HepG2 (cell line): Measurements from ENCODE around the gene ABCG1. TPM values are rescaled to one million over a fixed set of nuclear protein-coding genes. Genes with fewer than 3 reads are reported as not detected.

ENCODE experiments used
- ADNP ChIP-seq: sonication (generic); formaldehyde crosslinking; IDR thresholded peaks from 2 replicates; pipeline ENCODE4 v1.4.0; 2020; ENCODE audit warnings: missing genetic modification reagents
- CENPX ChIP-seq: sonication (generic); formaldehyde crosslinking; IDR thresholded peaks from 2 replicates; pipeline ENCODE4 v1.9.0; 2021; ENCODE audit warnings: mild to moderate bottlenecking, missing genetic modification reagents, moderate library complexity
- EEA1 ChIP-seq: sonication (generic); formaldehyde crosslinking; IDR thresholded peaks from 2 replicates; pipeline ENCODE4 v1.5.1; 2020; ENCODE audit warnings: mild to moderate bottlenecking, missing genetic modification reagents, borderline replicate concordance
- EP300 ChIP-seq, 3 experiments: sonication (generic) in 1 of 3; formaldehyde crosslinking in 1 of 3; IDR thresholded peaks; 2 replicates each; pipeline versions ENCODE4 v1.5.1 to v1.6.1; 2011 to 2020; ENCODE audit warnings: low read depth in 2 of 3, low read length in 2 of 3, borderline replicate concordance in 1 of 3, improper control_type of control experiment in 1 of 3, mild to moderate bottlenecking in 1 of 3, missing genetic modification reagents in 1 of 3, moderate library complexity in 1 of 3
- MYC ChIP-seq: sonication (generic); formaldehyde crosslinking; IDR thresholded peaks from 2 replicates; pipeline ENCODE4 v1.9.0; 2021; ENCODE audit warnings: missing genetic modification reagents, borderline replicate concordance
- NFE2 ChIP-seq: sonication (generic); formaldehyde crosslinking; IDR thresholded peaks from 2 replicates; pipeline ENCODE4 v1.4.0; 2020; ENCODE audit warnings: missing genetic modification reagents
- RFXANK ChIP-seq: IDR thresholded peaks from 2 replicates; pipeline ENCODE4 v1.6.1; 2016
- TCF7L2 ChIP-seq: IDR thresholded peaks from 2 replicates; pipeline ENCODE4 v1.6.1; 2011; ENCODE audit warnings: mild to moderate bottlenecking, low read depth, low read length, moderate library complexity
- polyA plus RNA-seq, 8 experiments: library from polyadenylated mRNA; depleted of rRNA in 3 of 8; stranded (reverse) in 7 of 8; unstranded in 1 of 8; fragments of >200 nt; fragmentation: Illumina TruSeq in 4 of 8; extraction: Trizol in 4 of 8; gene quantifications; 2 replicates each; pipeline versions ENCODE4 v1.2.1 to v1.2.3, GENCODE V29; 2011 to 2016; ENCODE audit warnings: low read depth in 4 of 8, missing spikeins in 1 of 8, mixed read lengths in 1 of 8; ENCODE audit not compliant: insufficient read depth in 1 of 8
- total RNA-seq, 5 experiments: library from RNA; depleted of rRNA; stranded (reverse); fragments of >200 nt; fragmentation: Illumina TruSeq; extraction: Trizol; gene quantifications; 2 replicates each; pipeline ENCODE4 v1.2.3, GENCODE V29; 2016; ENCODE audit warnings: low read depth in 1 of 5
- TF ChIP-seq, protein P1 (sequence below): sonication (generic); formaldehyde crosslinking; IDR thresholded peaks from 2 replicates; pipeline ENCODE4 v1.4.0; 2020; ENCODE audit warnings: missing genetic modification reagents, borderline replicate concordance
- TF ChIP-seq, protein P2 (sequence below): sonication (generic); formaldehyde crosslinking; IDR thresholded peaks from 2 replicates; pipeline ENCODE4 v1.4.0; 2020; ENCODE audit warnings: mild to moderate bottlenecking, missing genetic modification reagents

ABCG1 gene
- total and polyA plus RNA-seq, 2 of the 13 experiments (the other 11 are each of a cell fraction or from before 2014, with no cell fraction given) = 0.04 TPM; not detected in 1

DNA sequence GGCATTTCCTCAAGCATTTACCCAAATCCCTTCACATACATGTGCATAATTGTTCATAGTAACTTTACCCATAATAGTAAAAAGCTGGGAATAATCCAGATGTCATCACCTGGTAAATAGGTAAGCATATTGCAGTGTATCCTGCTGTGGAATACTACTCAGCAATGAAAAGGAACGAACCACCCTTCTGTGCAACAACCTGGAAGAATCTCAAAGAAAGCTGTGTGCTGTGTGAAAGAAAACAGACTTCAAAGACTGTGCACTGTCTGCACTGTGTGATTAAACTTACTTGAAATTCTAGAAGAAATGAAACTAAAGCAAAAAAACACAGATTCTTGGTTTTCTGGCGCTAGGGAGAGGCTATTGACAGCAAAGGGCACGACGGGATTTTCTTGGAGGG is 118.3 kb downstream of the ABCG1 start (continued):
- TF ChIP-seq, protein P1, sequence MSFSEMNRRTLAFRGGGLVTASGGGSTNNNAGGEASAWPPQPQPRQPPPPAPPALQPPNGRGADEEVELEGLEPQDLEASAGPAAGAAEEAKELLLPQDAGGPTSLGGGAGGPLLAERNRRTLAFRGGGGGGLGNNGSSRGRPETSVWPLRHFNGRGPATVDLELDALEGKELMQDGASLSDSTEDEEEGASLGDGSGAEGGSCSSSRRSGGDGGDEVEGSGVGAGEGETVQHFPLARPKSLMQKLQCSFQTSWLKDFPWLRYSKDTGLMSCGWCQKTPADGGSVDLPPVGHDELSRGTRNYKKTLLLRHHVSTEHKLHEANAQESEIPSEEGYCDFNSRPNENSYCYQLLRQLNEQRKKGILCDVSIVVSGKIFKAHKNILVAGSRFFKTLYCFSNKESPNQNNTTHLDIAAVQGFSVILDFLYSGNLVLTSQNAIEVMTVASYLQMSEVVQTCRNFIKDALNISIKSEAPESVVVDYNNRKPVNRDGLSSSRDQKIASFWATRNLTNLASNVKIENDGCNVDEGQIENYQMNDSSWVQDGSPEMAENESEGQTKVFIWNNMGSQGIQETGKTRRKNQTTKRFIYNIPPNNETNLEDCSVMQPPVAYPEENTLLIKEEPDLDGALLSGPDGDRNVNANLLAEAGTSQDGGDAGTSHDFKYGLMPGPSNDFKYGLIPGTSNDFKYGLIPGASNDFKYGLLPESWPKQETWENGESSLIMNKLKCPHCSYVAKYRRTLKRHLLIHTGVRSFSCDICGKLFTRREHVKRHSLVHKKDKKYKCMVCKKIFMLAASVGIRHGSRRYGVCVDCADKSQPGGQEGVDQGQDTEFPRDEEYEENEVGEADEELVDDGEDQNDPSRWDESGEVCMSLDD (CRISPR knock-in tag) = no peak
- TF ChIP-seq EEA1 (no peak), NFE2 (no peak), TCF7L2 (no peak), CENPX (no peak), ADNP (no peak), MYC (CRISPR knock-in tag) (no peak), RFXANK (CRISPR knock-in tag) (no peak), EP300 (IDR thresholded peaks at IDR 0.05; ENCODE audit: low read depth in 2 of 2, low read length in 2 of 2) (no peak), EP300 (CRISPR knock-in tag; IDR thresholded peaks at IDR 0.05; ENCODE audit: borderline replicate concordance) (no peak)
- TF ChIP-seq, protein P2, sequence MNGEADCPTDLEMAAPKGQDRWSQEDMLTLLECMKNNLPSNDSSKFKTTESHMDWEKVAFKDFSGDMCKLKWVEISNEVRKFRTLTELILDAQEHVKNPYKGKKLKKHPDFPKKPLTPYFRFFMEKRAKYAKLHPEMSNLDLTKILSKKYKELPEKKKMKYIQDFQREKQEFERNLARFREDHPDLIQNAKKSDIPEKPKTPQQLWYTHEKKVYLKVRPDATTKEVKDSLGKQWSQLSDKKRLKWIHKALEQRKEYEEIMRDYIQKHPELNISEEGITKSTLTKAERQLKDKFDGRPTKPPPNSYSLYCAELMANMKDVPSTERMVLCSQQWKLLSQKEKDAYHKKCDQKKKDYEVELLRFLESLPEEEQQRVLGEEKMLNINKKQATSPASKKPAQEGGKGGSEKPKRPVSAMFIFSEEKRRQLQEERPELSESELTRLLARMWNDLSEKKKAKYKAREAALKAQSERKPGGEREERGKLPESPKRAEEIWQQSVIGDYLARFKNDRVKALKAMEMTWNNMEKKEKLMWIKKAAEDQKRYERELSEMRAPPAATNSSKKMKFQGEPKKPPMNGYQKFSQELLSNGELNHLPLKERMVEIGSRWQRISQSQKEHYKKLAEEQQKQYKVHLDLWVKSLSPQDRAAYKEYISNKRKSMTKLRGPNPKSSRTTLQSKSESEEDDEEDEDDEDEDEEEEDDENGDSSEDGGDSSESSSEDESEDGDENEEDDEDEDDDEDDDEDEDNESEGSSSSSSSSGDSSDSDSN (CRISPR knock-in tag) = no peak
